NOMO-1 treated with dmso at 0.1 percent for 144 hours (cell line): Measurements from ENCODE around the gene PRKG2.
A peak's percentile ranks its signal among the peaks of the same experiment; 100 is the strongest.

Experiments used
- DNase-seq: peaks from one replicate; lab custom pipeline; 2025; ENCODE audit not compliant: unreplicated experiment; lab: John Stamatoyannopoulos, UW

Gene PRKG2

GRCh38 chr4:81102107-81102506, 112.9 kb downstream of the PRKG2 start:
- DNase-seq, result no peak

- no peak for DNase-seq
These were observed 118.5 kb downstream of the PRKG2 start for GRCh38 chr4:81096566-81096965.

- no peak for DNase-seq
These were observed 119.6 kb downstream of the PRKG2 start for GRCh38 chr4:81095389-81095788.

GRCh38 chr4:81093720-81094401, 121.2 kb downstream of the PRKG2 start:
- no peak for DNase-seq

GRCh38 chr4:81085979-81086378, 129.0 kb downstream of the PRKG2 start:
- no peak for DNase-seq

- no peak for DNase-seq
These were observed 129.7 kb downstream of the PRKG2 start for GRCh38 chr4:81085291-81085690.

GRCh38 chr4:81084634-81085033, 130.4 kb downstream of the PRKG2 start:
- no peak for DNase-seq

- no peak for DNase-seq
These were observed 131.0 kb downstream of the PRKG2 start for GRCh38 chr4:81084029-81084428.

GRCh38 chr4:81081156-81081555, 133.9 kb downstream of the PRKG2 start:
- no peak for DNase-seq

GRCh38 chr4:81071013-81071412, 144.0 kb downstream of the PRKG2 start:
- no peak for DNase-seq

GRCh38 chr4:81069706-81070331, 145.2 kb downstream of the PRKG2 start:
- peak; percentile 21 for DNase-seq

- DNase-seq, result no peak
These were observed 149.6 kb downstream of the PRKG2 start for GRCh38 chr4:81065446-81065845.

GRCh38 chr4:81062001-81062400, 153.0 kb downstream of the PRKG2 start:
- DNase-seq, result no peak

GRCh38 chr4:81061344-81061730, 153.7 kb downstream of the PRKG2 start:
- no peak for DNase-seq

GRCh38 chr4:81060587-81061343, 154.3 kb downstream of the PRKG2 start:
- no peak for DNase-seq

- DNase-seq, result no peak
These were observed 156.4 kb downstream of the PRKG2 start for GRCh38 chr4:81058621-81059020.

GRCh38 chr4:81052119-81053068, 162.6 kb downstream of the PRKG2 start:
- DNase-seq, result no peak

GRCh38 chr4:81049907-81050306, 165.1 kb downstream of the PRKG2 start:
- no peak for DNase-seq

- no peak for DNase-seq
These were observed 165.7 kb downstream of the PRKG2 start for GRCh38 chr4:81049330-81049729.

- no peak for DNase-seq
These were observed 172.2 kb downstream of the PRKG2 start for GRCh38 chr4:81042578-81043365.
